Fibroblast of skin of abdomen (primary cell): ENCODE results near the gene RBX1. TPM values are rescaled to one million over a fixed set of nuclear protein-coding genes. Genes with fewer than 3 reads are reported as not detected.
A peak's percentile ranks its signal among the peaks of the same experiment; 100 is the strongest.
"Not testable (repeated sequence)": the region's sequence is repeated elsewhere in the genome, so short reads cannot be mapped to it uniquely, and the experiment has no call there.

Experiments
- DNase-seq: peaks from one replicate; pipeline ENCODE4 v3.0.0-alpha.2; 2013
- polyA plus RNA-seq, 2 experiments: library from polyadenylated mRNA; unstranded; fragments of 120-200 nt; gene quantifications; one replicate each; pipeline ENCODE4 v1.2.1, GENCODE V29; 2013; ENCODE audit not compliant: insufficient read length in 2 of 2

The RBX1 gene
- 75.6 TPM for polyA plus RNA-seq (2013, experiment 1 of 2; ENCODE audit: insufficient read length)
- polyA plus RNA-seq (2013, experiment 2 of 2; ENCODE audit: insufficient read length), result 80.4 TPM

DNA sequence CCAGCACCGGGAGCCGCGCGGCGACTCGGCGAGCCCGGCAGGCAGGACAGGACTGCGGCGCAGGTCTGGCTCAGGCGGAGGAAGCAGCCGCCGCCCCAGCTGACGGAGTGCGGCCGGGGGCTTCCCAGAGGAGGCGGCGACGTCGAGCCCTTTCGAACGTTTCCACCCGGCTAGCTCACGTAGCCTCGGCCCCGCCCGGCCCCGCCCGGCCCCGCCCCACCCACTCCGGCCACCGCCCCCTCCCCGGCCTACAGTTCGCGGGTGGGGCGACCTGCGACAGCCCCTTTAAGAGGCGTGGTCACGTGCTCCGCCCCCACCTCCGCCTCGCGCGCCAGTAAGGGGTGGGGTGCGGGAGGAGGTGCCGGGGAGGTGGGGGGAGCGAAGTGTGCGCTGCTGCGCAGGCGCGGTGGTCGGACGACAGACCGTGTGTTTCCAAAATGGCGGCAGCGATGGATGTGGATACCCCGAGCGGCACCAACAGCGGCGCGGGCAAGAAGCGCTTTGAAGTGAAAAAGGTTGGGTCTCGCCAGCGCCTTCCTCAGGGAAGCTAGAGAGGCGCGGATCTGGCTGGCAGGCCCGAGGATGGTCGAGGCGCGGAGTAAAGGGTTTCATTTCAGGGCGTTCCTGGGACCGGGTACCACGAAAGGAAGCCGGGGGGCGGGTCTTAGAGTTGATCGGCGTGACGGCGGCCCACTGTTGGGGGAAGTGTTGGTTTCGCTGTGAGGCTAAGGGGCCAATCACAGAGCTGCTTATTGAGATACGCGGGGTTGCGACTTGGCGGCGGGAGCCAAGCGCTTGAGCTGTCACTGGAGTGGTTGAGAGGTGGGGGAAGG, at the start of gene RBX1:
Gene RBX1 (plus strand): TSS at position 417 of the 833 bp plus-strand sequence. CDS start 21 bp downstream, at position 438.
- DNase-seq, result peak; percentile 99

GRCh38 chr22:40904101-40904500, 47.1 kb upstream of the RBX1 start:
- no peak for DNase-seq

DNA sequence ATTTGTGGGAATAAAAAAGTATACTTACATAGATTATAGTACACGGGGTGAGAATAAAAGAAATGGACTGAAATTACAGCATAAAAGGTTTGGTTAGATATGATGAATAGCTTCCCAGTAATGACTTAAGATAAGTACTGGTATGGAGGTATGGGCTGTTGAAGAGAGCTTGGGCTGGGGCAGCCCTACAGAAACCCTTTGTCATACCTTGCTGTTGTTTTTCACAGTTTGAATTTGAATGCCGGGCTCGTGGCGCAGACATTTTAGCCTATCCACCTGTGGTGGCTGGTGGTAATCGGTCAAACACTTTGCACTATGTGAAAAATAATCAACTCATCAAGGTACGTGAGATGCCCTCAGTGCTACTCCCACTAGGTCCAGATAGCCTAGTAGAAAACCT, 42.3 kb upstream of the RBX1 start:
- no peak for DNase-seq

DNA sequence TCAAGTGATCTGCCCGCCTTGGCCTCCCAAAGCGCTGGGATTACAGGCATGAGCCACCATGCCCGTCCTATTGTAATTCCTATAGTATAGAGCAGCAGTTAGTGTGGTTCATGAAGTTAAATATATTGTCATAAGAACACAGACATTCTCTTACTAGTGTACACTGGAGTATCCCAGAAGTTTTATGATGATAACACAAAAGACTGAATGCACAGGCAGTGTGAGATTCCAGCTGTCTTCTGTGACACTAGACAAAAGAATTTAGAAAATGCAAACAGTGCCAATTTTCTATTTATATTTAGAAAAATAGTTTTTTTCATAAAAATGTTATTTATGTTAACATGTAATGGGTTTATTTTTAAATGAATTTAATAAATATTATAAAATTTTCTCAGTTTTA, 39.4 kb upstream of the RBX1 start:
- DNase-seq, result peak; percentile 6

DNA sequence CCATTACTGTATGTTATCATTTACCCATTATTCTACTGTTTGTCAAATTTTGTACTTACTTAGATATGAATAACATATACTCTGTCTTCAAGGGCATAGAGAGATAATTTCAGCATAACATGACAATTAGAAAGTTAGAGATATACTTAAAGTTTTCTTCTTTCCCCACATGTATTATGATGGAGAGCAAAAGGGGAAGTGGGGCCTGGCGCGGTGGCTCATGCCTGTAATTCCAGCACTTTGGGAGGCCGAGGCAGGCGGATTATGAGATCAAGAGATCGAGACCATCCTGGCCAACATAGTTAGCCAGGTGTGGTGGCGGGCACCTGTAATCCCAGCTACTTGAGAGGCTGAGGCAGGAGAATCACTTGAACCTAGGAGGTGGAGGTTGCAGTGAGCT, 38.2 kb upstream of the RBX1 start:
- DNase-seq, result not testable (repeated sequence)

DNA sequence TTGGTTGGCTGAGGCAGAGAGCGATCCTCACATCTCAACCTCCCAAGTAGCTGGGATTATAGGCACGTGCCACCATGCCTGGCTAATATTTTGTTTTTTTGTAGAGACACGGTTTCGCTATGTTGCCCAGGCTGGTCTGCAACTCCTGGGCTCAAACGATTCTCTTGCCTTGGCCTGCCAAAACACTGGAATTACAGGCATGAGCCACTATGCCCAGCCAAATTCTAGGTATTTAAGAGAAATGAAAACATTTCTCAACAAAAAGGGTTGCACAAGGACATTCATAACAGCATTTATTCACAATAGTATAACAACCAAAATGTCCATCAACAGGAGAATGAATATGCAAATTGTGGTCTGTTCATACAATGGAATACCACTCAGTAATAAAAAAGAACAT, 31.7 kb upstream of the RBX1 start:
- no peak for DNase-seq

- DNase-seq, result no peak
Observed at GRCh38 chr22:40920526-40920925, 30.7 kb upstream of the RBX1 start.

DNA sequence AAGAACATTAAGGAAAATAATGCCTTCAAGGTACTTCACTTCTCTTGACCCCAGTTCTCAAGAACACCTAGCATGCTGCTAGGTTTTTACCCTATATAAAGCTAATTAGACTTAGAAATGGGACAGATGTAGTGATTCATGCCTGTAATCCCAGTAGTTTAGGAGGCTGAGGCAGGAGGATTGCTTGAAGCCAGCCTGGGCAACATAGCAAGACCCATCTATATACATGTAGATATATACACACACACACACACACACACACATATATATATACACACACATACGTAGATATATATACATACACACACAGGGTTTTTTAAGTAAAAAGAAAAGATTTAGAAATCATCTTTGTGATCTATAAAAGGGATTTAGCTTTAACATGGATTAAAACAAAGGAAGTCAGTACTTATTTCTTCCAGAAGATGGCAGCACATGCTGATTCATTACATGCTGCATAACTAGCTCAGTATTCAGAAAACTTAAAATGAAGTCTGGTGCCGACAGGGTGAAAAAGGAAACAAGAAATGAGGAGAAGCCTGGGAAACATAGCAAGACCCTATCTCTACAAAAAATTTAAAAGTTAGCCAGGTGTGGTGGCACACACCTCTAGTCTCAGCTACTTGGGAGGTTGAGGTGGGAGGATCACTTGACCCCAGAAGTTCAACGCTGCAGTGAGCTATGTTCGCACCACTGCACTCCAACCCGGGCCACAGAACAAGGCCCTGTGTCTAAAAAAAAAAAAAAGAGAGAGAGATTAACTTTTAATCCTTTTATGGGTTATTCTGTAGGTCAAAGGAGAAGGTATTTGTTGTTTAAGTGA, 28.5 kb upstream of the RBX1 start:
- peak; percentile 57 for DNase-seq

- no peak for DNase-seq
Observed at GRCh38 chr22:40928657-40929056, 22.5 kb upstream of the RBX1 start.

GRCh38 chr22:40932396-40932795, 18.8 kb upstream of the RBX1 start:
- DNase-seq, result no peak

DNA sequence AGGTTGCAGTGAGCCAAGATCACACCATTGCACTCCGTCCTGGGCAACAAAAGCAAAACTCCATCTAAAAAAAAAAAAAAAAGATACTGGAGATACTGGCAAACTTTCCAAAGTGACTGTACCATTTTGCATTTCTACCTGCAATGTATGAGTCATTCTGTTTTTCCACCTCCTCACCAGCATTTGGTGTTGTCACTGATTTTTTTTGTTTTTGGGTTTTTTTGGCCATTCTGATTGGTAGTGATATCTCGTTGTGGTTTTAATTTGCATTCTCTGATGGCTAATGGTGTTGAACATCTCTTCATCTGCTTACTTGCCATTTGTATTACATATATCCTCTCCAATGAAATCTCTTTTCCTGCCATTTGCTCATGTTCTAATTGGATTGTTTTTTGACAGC, 12.0 kb upstream of the RBX1 start:
- no peak for DNase-seq

- no peak for DNase-seq
Observed at GRCh38 chr22:40951795-40952605, 822 bp downstream of the RBX1 start.

DNA sequence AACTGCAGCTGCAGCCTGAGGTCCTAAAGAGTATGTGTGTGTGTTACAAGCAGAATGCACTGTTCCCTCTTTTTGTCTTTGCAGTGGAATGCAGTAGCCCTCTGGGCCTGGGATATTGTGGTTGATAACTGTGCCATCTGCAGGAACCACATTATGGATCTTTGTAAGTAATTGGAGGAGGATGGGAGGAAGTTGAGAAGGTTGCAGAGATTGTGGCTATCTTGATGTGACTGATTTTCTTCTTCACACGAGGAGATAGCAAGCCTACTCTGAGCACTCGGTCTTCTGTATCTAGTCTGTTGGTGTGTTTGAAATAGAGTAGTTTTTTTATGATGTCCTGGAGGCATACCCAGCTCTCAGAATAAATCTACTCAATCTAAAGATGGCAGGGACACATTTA, 2.3 kb downstream of the RBX1 start:
- peak; percentile 20 for DNase-seq

- no peak for DNase-seq
Observed at GRCh38 chr22:40954113-40954512, 2.9 kb downstream of the RBX1 start.

- DNase-seq, result peak; percentile 32
Observed at GRCh38 chr22:40955571-40955970, 4.4 kb downstream of the RBX1 start.

DNA sequence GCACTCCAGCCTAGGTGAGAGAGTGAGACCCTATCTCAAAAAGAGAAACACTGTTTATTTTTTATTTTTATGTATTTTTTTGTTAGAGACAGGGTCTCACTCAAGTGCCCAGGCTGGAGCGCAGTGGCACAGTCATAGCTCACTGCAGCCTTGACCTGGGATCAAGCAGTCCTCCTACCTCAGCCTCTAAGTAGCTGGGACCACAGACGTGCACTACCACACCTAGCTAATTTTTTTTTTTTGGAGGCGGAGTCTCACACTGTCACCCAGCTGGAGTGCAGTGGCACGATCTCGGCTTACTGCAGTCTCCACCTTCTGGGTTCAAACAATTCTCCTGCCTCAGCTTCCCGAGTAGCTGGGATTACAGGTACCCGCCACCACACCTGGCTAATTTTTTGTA, 6.4 kb downstream of the RBX1 start:
- no peak for DNase-seq

DNA sequence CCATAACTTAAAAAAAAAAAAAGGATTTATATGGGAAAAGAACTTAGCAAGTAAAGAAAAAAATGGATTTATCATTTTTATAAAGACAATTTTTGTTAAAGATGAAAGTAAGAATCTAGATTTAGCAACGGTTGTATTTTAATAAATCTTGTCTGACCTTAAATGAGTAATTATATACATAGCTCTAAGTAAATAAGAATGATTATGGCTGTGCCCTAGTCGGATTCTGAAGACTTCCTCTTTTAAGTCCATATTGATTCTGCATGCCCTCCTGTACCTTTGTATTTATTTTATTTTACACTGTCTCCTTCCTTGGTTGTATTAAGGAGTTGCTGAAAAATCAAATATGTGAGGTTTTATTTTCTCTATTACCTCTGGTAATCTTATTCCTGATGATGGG, 7.1 kb downstream of the RBX1 start:
- no peak for DNase-seq

GRCh38 chr22:40960145-40960544, 9.0 kb downstream of the RBX1 start:
- no peak for DNase-seq

- DNase-seq, result no peak
Observed at GRCh38 chr22:40965936-40966725, 15.0 kb downstream of the RBX1 start.

DNA sequence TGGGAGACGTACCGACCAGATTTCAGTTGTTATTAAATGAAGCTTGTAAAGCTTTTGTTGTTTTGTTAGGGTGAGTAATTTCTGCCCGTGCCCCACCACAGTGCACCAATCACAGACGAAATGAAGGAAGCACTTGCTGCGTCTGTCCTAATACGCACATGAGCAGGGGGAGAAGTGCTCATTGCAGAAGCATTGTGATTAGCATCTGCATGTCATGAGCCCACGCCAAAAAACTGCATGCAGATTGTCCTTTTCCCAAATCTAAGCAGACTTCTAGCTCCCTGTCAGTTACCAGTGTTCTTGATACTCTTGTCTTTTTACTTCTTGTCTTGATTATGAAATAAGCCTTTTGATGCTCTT, 15.5 kb downstream of the RBX1 start:
- DNase-seq, result no peak

DNA sequence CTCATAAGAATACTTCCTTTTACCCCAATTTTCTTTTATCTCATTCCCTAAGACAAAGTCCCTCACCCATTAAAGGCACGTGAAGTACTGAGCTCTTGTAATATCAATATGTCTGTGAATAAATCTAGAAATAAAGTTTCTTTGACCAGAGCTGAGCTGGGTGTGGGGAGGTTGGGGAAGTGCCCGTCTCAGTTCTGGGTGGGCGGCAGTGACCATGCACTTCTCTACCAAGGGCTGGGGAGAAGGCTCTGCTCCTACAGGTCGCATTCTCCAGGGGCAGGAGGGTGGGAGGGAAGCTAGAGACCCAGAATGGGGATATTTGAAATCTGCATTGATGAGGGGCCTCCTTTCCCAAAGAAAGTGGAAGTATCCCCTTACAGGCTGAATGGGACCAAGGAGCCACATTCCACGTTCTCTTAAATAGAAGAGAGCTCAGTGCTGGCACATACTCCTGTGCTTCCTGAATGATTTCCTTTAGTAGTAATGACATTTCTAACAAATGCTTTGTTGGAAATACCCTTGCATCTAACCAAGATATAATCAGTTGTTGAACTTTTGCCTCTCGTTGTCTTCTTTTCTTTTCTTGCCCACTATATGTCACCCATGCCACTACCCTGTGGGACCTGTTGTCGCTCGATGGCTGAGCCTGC, 16.1 kb downstream of the RBX1 start:
- DNase-seq, result no peak
